CD4-positive, alpha-beta T cell treated with Interleukin-2 at 100 ng/mL for 4 hours (primary cell): ENCODE results near the gene IL19.

Experiments used
- DNase-seq: peaks from one replicate; pipeline ENCODE4 v3.0.0-alpha.2; 2020; ENCODE audit warnings: low spot score

IL19 gene

DNA sequence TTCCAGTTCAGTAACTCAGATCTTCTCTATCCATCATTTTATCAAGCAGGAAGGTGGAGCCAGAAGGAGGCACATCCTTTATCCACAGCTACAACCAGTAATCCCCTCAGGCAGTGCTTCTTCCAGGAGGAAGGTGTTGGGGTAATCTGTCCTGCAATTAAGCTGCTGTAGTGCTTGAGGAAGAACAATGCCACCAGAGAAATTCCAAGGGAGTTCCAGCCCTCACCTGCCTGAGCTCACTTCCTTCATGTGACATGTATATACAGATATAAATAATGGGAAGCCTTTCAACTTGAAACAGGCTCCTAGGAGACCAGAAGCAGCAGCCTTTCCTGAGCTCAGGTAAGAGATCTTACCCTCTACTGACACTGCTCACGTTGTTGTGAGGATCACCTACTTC, 92.7 kb downstream of the IL19 start:
- DNase-seq = no peak

DNA sequence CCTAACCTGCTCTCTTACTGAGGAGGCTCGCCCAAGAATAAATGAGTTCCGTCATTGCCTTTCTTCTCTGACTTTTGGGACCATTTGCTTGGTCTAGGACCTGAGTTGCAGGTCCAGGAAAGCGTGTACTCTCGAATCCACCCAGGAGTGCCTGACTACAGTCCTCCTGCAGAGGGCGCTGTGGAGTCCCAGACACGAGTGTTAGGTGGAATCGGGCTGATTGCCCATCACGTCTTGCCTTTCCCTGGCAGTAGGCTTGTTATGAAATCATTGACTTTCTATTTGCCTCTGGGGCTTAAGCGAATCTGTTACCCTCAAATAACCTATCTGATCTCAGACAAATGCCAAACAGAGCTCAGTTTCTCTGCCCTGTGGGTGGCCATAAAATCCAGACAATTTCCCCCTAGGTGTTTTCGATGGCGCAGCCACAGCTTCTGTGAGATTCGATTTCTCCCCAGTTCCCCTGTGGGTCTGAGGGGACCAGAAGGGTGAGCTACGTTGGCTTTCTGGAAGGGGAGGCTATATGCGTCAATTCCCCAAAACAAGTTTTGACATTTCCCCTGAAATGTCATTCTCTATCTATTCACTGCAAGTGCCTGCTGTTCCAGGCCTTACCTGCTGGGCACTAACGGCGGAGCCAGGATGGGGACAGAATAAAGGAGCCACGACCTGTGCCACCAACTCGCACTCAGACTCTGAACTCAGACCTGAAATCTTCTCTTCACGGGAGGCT, 94.5 kb downstream of the IL19 start, which contains the start of gene IL20:
Gene IL20 (plus strand): TSS at position 685 of the 733 bp plus-strand sequence. CDS start 230 bp downstream, outside the sequence.
- peak; percentile 83 for DNase-seq

DNA sequence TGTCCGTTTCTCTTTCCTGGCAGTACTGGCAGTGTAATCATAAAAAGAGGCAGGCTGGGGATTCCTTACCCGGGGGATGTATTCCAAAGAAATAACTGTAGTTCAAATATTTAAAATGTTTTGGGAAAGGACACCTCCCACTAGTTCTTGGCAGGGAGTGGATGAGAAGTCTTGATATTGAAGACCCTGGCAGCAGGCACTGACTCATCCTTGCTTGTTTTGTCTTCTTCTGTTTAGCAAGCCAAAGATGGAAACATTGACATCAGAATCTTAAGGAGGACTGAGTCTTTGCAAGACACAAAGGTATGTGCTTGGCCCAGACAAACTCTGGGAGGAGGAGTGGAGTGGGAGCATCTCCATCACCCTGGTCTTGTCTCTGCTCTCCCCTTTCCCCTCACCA, 95.5 kb downstream of the IL19 start:
- DNase-seq = no peak

DNA sequence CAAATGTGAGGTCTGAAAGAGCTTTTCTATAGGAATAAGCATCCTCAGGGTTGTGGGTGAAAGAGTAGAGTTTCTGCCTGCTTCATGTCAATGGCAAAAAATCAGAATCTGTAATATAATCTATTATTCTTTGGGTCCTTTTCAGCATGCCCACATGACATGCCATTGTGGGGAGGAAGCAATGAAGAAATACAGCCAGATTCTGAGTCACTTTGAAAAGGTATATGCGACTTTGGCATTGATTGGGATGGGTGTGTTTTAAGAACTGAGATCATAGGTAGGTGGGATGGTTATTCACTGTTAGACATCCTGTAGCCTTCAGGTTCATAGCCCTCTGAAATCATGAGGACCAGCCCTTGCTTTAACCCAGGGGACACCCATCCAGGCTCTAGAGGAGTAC, 96.7 kb downstream of the IL19 start:
- no peak for DNase-seq

DNA sequence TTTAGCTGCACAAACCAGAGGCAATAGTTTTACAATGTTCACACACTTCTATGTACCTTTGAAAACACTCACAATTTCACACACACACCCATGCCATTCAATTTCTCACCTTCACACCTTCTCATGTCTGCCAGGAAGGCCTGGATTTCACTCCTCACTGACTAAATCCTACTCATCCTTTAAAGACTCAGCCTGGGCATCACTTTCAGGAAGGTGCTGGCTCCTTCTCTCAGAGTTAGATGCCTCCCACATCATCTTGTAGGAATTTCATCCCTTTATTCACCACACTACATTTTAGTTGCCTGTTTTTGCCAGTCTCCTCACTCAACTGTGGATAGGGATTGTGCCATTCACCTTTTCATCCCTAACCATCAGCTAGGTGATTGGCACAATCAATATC, 97.1 kb downstream of the IL19 start:
- no peak for DNase-seq

DNA sequence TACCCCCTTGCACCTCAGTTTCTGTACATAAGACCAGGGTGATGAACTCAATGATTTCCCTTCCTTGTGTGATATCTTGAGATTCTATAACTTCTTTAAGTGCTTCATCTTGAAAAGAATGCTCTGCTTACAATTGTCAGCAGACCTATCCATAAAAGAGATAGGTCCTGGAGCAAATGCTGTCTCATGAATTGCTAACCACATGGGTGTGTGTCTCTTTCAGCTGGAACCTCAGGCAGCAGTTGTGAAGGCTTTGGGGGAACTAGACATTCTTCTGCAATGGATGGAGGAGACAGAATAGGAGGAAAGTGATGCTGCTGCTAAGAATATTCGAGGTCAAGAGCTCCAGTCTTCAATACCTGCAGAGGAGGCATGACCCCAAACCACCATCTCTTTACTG, 97.7 kb downstream of the IL19 start:
- no peak for DNase-seq

DNA sequence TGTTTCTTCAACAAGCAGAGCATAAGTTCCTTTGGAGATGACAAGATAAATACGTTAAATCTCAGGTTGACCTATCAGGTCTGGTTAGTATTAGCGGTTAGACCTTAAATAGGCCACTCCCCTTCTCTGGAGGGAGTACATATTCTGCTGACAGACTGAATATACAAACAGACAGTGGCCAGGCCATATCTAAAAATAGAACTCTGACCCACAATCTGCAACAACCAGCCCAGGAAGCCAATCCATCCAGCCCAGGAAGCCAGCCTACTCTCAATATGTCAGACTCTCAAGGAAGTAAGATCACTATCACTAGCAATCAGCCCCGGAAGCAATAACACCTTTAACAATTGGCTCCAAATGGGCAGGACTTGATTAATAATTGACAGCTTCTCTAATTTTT, 101.6 kb downstream of the IL19 start:
- DNase-seq = no peak

DNA sequence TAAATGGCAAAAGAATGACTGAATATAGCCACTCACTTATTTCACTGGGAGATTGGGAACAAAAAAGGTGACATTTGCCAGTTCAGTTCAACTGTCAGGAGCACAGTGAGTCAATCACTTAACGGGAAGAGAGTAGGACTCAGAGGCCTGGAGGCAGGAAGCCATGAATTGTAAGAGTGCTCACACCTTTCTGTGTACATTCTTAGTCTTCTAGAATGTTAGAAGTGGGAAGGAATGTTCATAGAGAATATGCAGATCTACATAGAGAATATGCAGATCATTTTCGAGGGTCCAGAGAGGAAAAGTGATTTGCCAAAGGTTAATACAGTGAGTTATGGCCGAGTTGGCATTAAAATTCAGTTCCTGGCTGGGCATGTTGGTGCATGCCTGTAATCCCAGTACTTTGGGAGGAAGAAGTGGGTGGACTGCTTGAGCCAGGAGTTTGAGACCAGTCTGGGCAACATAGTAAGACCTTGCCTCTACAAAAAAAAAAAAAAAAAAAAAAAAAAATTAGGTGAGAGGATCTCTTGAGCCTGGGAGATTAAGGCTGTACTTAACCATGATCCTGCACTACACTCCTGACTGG, 103.1 kb downstream of the IL19 start:
- DNase-seq = no peak

DNA sequence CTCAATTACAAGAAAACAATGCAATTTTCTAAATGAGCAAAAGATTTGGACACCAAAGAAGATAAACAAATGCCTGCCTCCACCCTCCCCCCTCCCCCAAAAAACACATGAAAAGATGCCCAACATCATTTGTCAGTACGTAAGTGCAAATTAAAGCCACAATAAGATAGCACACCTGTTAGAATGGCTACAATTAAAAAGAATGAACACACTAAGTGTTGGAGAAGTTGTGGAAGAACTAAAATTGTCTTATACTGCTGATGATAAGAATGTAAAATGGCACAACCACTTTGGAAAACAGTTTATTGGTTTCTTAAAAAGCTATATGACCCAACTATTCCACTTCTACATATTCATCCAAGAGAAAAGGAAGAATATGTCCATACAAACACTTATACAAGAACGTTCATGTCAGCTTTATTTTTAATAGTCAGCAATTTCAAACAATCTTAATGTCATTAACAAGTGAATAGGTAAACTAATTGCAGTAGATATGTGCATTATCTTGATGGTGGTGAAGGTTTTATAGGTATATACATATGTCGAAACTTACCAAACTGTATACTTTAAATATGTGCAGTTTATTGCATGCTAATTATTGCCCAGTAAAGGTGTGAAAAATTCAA, 105.3 kb downstream of the IL19 start:
- DNase-seq = no peak

DNA sequence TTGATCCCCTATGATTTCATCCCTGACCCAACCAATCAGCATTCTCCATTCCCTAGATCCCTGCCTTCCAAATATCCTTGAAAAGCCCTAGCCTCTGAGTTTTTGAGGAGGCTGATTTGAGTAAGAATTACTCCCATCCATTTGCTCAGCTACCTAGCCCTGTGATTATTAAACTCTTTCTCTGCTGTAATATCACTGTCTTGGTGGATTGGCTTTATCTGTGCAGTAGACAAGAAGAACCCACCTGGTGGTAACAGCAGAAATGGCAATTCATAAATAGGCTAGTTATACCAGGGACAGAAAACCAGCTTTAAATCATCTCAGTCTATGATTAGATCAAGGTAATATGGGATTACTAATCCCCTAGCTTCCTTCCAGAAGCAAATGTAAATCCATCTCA, 107.9 kb downstream of the IL19 start:
- no peak for DNase-seq

DNA sequence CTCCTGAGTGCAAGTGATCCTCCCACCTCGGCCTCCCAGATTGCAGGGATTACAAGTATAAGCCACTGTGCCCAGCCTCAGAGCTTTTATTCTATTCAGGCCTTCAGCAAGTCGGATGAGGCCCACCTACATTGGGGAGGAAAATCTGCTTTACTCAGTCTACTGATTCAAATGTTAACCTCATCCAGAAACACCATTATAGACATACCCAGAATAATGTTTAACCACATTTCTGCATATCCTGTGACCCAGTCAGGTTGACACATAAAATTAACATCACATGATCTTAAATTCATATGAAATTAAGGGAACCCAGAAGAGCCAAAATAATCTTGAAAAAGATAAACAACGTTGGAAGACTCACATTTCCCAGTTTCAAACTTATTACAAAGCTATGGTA, 109.7 kb downstream of the IL19 start:
- no peak for DNase-seq

DNA sequence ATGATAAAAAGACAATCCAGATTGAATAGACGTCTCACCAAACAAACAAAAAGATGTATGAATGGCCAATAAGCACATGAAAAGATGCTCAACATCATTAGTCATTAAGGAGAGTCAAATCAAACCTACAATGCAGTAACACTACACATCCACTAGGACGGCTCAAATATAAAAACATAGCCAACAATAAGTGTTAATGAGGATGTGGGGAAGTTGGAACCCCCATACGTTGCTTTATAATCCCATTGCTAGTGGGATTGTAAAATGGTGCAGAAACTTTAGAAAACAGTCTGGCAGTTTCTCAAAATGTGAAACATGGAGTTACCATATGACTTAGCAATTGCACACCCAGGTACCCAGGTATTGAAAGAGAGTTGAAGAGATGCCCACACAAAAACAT, 112.0 kb downstream of the IL19 start:
- DNase-seq = no peak

DNA sequence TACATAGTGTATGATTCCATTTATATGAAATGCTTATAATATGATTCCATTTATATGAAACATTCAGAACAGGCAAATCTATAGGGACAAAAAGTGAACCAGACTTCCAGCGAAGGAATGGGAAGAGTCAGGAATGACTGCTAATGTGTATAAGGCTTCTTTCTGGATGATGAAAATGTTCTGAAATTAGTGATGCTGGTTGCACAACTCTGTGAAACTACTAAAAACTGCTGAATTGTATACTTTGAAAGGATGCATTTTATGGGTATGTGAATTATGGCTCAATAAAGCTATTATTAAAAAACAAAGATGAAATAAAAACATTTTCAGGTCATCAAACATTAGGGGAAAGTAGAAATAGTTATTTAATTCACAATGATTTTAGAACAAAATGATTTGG, 112.6 kb downstream of the IL19 start:
- no peak for DNase-seq

DNA sequence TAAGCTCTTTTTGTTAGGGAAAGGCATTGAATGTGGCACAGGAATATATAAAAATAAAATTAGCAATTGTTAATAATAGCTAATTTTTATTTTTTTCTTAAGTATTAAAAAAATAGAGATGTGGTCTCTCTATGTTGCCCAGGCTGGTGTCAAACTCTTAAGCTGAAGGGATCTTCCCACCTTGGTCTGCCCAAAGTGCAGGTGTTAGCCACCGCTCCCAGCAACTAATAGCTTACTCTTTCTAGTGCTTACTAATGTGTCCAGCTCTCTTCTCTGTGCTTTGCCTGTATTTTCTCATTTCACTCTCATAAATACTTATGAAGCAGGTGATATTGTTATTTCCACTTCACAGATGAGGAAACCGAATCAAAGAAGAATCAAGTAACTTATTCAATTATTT, 113.3 kb downstream of the IL19 start:
- no peak for DNase-seq

DNA sequence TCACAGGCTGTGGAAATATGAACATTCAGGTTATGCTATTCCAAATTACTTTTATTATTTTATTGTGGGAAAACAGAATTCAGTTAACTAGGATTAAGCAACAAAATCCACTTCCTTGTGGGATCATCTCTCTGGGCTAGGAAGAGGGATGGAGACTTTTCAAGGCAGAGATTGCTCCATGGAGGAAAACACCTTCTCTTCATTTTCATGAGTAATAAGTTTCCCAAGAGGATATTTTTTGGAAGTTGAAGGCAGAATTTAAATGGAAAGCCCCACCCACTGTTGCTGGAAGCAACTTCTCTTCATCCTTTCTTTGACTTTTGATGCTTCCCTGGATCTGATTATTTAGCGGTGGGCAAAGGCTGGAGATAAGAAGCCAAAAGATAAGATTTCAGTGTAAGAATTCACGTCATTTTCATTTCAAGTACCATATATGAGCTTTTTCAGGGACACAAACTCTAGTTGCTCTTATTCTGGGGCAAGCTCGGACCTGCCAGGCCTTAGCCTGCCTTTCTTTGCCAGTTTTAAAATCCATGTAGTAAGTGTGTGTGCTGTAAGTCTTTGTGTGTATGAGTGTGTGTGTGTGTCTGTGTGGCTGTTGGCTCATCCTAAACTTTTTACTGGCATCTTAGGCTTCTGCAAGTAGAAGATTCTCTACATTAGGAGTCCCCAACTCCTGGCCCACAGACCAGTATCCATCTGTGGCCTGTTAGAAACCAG, 114.9 kb downstream of the IL19 start:
- no peak for DNase-seq

DNA sequence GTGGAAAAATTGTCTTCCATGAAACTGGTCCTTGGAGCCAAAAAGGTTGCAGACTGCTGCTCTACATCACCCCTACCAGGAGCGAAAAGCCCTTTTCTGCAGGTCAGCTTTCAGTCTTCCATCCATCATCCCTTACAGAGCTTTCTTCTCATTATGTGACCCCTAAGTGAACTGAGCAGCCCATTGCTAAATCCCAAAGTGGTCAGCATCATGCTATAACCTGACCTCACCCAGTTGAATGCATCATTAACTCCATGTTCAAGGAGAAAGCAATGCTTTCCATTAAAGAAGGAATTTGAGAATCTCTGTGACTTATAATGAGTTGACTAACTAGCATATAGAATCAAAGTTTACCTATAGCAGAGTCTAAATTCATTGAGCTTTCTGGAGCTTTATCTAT, 116.3 kb downstream of the IL19 start:
- no peak for DNase-seq

DNA sequence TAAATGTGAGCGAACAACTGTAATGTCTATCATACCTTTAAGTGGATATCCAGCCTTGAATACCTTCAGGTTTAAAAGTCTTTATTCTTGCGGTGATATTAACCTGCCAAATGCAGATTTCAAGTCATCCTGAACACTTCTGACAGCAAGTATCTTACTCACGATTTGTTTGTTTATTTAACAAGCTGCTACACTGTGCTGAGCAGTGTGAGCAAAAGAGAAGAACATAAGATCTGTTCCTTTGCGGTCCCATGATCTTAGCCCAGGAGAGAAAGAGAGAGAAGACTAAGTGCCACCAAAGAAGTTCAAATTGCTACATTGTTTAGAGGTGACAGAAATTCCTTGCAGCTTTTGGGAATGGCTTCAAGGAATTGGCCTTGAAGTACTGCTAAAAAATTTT, 117.1 kb downstream of the IL19 start:
- DNase-seq = no peak

DNA sequence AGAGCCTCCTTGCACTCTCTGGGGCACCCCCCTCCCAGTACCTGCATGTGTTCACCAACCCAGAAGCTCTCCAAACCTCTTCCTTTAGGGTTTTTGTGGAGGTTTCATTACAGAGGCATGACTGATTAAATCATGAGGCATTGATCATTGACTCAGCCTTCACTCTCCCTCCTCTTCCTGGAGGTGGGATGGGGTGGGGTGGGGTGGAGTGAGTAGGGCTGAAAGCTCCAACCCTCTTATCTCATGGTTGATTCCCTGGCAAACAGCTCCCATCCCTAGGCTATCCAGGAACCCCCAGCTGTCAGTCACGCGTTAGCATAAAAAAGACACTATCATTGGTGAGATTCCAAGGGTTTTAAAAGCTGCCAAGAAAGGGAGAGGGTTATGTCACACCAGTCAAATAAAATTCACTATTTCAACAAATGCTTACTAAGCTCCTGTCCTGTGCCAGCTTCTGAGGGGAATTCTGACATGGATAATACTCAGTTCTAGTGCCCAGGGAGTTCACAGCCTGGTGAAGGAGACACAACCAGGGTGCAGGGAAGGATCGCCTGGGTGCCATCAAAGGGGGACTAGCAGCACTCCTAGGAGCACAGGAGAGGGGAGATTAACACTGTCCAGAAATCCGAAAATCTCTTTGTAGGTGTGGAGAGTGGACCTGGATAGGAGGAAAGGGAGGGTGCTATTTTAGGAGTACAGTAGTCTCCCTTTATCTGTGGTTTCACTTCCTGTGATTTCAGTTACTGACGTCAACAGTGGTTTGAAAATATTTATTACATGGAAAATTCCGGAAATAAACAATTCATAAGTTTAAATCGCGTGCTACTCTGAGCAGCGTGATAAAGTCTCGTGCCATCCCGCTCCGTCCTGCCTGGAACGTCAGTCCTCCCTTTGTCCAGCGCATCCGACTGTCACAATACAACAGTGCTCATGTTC, 119.8 kb downstream of the IL19 start:
- no peak for DNase-seq

DNA sequence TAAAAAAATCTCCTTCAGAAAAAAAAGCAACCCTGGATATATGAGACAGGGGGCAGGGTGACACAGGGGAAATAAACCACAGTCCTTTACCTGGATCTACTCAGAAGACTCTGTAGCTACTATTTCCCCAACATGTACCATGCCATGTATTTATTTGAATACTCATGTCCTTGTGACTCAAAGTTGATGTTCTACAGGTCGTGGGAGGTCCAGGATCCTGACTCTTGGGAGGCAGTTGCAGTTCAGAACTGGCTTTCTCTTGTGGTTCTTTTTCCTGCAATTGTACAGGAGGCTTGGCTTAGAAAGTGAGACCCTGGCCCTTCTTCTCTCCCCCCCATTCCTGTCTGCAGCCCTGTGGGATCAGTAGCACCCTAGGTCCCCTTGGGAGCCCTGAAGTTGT, 120.8 kb downstream of the IL19 start:
- DNase-seq = no peak
